ENCODE measurements around the gene SOHLH1. TPM values are rescaled to one million over a fixed set of nuclear protein-coding genes. Genes with fewer than 3 reads are reported as not detected.
A peak's percentile ranks its signal among the peaks of the same experiment; 100 is the strongest.

Gene SOHLH1
- total RNA-seq, 1 experiment from 2014 or later, result not detected

DNA sequence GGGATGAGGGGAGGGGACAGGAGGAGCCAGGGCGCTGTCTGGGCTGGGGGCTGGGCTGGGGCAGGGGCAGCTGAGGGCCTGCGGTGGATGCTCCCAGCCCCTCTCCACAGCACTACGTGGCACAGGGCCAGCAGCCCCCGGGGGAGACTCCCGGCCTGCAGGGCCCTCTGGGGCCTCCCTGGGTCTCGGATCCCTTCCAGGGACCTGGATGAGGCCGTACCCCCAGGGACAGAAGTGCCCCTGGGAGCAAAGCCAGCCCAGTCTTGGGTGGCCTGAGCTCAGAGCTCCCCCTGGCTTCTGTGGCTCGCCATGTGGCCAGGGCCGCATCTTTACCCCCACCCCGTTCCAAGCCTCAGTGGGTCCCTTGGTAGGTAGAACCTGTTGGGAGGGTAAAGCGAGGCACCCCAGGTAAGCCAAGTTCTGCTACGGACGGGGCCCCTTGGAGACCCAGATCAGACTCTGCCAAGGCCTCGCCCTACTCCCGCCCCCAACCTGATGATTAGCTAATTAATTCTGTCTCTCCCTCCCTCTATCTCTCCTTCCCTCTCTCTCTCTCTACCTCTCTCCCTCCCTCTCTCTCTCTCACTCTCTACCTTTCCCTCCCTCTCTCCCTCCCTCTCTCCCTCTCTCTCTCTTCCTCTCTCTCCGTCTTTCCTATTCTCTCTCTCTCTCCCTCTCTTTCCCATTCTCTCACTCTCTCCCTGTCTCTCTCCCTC lies 27.0 kb upstream of the SOHLH1 start (continued):
- TF ChIP-seq, protein P1, sequence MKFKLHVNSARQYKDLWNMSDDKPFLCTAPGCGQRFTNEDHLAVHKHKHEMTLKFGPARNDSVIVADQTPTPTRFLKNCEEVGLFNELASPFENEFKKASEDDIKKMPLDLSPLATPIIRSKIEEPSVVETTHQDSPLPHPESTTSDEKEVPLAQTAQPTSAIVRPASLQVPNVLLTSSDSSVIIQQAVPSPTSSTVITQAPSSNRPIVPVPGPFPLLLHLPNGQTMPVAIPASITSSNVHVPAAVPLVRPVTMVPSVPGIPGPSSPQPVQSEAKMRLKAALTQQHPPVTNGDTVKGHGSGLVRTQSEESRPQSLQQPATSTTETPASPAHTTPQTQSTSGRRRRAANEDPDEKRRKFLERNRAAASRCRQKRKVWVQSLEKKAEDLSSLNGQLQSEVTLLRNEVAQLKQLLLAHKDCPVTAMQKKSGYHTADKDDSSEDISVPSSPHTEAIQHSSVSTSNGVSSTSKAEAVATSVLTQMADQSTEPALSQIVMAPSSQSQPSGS (CRISPR knock-in tag; IDR thresholded peaks at IDR 0.05; ENCODE audit: borderline replicate concordance, low read depth), result no peak
- TF ChIP-seq, protein P2, sequence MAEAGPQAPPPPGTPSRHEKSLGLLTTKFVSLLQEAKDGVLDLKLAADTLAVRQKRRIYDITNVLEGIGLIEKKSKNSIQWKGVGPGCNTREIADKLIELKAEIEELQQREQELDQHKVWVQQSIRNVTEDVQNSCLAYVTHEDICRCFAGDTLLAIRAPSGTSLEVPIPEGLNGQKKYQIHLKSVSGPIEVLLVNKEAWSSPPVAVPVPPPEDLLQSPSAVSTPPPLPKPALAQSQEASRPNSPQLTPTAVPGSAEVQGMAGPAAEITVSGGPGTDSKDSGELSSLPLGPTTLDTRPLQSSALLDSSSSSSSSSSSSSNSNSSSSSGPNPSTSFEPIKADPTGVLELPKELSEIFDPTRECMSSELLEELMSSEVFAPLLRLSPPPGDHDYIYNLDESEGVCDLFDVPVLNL (CRISPR knock-in tag; IDR thresholded peaks at IDR 0.05; ENCODE audit: borderline replicate concordance, low read depth), result no peak
- no peak for TF ChIP-seq TP53 (CRISPR knock-in tag; IDR thresholded peaks at IDR 0.05)

DNA sequence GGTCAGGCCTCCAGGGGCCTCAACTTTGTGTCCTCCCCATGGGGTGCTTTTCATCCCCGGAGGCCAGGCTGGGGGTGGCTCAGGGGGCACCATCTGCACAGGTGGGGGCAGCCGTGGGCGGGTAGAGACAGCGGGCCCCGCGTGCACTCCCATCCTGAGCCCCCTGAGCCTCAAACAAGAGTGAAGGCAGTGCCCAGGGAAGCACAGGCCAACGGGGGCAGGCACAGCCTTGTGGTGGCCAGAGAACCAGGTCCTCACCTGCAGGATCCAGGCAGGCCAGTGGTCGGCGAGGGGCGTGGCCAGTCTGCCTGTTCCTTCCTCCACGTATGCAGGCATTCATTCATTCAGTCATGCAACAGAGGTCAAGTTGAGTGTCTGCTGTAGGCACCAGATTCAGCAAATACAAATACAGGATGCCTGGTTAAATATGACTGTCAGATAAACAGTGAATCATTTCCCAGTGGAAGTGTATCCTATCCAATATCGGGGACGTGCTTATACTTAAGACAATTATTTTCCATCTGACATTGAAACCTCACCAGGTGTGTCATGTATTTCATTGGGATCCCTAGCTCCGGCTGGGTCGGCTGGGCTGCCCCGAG lies 25.0 kb upstream of the SOHLH1 start:
- ChIA-PET POLR2A (no interaction called here), CTCF (no interaction called here)
- DNase-seq (ENCODE audit: low spot score), result no peak
- Mint-ChIP-seq H3K9me3 (no peaks in the 10 kb centered on the region), H3K27me3 (ENCODE audit: low read depth) (no peaks in the 10 kb centered on the region), H3K4me1 (peaks cover 13% of the 10 kb centered on the region), H3K27ac (no peak overlapping the region), H3K4me3 (no peak overlapping the region), H3K36me3 (no peaks in the 10 kb centered on the region)
- no peak for TF ChIP-seq CREB1 (CRISPR knock-in tag; IDR thresholded peaks at IDR 0.05)
- peak; percentile 41; the same call in 1 of the 2 replicates for TF ChIP-seq ZNF121 (CRISPR knock-in tag; IDR thresholded peaks at IDR 0.05)
- no peak for TF ChIP-seq CBFB (CRISPR knock-in tag; IDR thresholded peaks at IDR 0.05; ENCODE audit: low read depth)
- ATAC-seq, result no peak

DNA sequence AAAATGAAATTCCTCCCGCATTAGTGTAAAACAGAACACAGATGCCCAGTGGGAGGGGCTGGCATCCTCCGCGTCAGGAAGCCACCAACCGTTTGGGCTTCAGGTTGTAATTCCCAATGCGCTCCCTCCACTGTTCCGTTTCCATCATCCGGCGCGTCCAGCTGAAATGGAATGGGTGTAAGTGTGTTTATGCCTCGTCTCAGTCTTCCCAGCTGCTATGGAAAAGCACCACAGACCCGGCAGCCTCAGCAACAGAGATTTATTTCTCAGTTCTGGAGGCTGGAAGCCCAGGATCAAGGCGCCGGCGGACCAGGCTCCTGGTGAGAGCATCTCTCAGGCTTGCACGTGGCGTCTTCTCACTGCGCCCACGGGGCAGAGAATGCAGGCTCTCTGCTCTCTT lies 23.1 kb upstream of the SOHLH1 start:
- peaks cover 6% of the 10 kb centered on the region for H3K4me1 Mint-ChIP-seq
- DNase-seq (ENCODE audit: low spot score) (no peak), ATAC-seq (no peak)
- no peak overlapping the region for H3K27ac Mint-ChIP-seq
- H3K9me3 Mint-ChIP-seq, result no peaks in the 10 kb centered on the region
- CTCF ChIA-PET, result no interaction called here
- POLR2A ChIA-PET, result no interaction called here
- no peaks in the 10 kb centered on the region for H3K27me3 Mint-ChIP-seq (ENCODE audit: low read depth)
- H3K4me3 Mint-ChIP-seq, result no peak overlapping the region
- no peaks in the 10 kb centered on the region for H3K36me3 Mint-ChIP-seq
- TF ChIP-seq ZNF232 (CRISPR knock-in tag; IDR thresholded peaks at IDR 0.05) (no peak), SMAD3 (CRISPR knock-in tag; IDR thresholded peaks at IDR 0.05; ENCODE audit: borderline replicate concordance) (no peak), ZNF423 (CRISPR knock-in tag; IDR thresholded peaks at IDR 0.05) (no peak), NFATC4 (CRISPR knock-in tag; IDR thresholded peaks at IDR 0.05) (no peak), FOXJ3 (CRISPR knock-in tag; IDR thresholded peaks at IDR 0.05; ENCODE audit: borderline replicate concordance) (no peak), SP1 (CRISPR knock-in tag; conservative IDR thresholded peaks at IDR 0.05) (no peak), TEAD4 (CRISPR knock-in tag; IDR thresholded peaks at IDR 0.05) (no peak), ZNF317 (CRISPR knock-in tag; IDR thresholded peaks at IDR 0.05; ENCODE audit: borderline replicate concordance, low read depth) (no peak), NFE2L1 (CRISPR knock-in tag; IDR thresholded peaks at IDR 0.05) (no peak)
- TF ChIP-seq, protein P3, sequence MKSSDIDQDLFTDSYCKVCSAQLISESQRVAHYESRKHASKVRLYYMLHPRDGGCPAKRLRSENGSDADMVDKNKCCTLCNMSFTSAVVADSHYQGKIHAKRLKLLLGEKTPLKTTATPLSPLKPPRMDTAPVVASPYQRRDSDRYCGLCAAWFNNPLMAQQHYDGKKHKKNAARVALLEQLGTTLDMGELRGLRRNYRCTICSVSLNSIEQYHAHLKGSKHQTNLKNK (CRISPR knock-in tag; IDR thresholded peaks at IDR 0.05), result no peak
- TF ChIP-seq, protein P4, sequence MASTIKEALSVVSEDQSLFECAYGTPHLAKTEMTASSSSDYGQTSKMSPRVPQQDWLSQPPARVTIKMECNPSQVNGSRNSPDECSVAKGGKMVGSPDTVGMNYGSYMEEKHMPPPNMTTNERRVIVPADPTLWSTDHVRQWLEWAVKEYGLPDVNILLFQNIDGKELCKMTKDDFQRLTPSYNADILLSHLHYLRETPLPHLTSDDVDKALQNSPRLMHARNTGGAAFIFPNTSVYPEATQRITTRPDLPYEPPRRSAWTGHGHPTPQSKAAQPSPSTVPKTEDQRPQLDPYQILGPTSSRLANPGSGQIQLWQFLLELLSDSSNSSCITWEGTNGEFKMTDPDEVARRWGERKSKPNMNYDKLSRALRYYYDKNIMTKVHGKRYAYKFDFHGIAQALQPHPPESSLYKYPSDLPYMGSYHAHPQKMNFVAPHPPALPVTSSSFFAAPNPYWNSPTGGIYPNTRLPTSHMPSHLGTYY (CRISPR knock-in tag; IDR thresholded peaks at IDR 0.05), result no peak
- TF ChIP-seq, protein P5, sequence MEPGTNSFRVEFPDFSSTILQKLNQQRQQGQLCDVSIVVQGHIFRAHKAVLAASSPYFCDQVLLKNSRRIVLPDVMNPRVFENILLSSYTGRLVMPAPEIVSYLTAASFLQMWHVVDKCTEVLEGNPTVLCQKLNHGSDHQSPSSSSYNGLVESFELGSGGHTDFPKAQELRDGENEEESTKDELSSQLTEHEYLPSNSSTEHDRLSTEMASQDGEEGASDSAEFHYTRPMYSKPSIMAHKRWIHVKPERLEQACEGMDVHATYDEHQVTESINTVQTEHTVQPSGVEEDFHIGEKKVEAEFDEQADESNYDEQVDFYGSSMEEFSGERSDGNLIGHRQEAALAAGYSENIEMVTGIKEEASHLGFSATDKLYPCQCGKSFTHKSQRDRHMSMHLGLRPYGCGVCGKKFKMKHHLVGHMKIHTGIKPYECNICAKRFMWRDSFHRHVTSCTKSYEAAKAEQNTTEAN (CRISPR knock-in tag; IDR thresholded peaks at IDR 0.05), result no peak
- TF ChIP-seq, protein P6, sequence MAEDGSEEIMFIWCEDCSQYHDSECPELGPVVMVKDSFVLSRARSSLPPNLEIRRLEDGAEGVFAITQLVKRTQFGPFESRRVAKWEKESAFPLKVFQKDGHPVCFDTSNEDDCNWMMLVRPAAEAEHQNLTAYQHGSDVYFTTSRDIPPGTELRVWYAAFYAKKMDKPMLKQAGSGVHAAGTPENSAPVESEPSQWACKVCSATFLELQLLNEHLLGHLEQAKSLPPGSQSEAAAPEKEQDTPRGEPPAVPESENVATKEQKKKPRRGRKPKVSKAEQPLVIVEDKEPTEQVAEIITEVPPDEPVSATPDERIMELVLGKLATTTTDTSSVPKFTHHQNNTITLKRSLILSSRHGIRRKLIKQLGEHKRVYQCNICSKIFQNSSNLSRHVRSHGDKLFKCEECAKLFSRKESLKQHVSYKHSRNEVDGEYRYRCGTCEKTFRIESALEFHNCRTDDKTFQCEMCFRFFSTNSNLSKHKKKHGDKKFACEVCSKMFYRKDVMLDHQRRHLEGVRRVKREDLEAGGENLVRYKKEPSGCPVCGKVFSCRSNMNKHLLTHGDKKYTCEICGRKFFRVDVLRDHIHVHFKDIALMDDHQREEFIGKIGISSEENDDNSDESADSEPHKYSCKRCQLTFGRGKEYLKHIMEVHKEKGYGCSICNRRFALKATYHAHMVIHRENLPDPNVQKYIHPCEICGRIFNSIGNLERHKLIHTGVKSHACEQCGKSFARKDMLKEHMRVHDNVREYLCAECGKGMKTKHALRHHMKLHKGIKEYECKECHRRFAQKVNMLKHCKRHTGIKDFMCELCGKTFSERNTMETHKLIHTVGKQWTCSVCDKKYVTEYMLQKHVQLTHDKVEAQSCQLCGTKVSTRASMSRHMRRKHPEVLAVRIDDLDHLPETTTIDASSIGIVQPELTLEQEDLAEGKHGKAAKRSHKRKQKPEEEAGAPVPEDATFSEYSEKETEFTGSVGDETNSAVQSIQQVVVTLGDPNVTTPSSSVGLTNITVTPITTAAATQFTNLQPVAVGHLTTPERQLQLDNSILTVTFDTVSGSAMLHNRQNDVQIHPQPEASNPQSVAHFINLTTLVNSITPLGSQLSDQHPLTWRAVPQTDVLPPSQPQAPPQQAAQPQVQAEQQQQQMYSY (CRISPR knock-in tag; IDR thresholded peaks at IDR 0.05), result no peak
- TF ChIP-seq, protein P7, sequence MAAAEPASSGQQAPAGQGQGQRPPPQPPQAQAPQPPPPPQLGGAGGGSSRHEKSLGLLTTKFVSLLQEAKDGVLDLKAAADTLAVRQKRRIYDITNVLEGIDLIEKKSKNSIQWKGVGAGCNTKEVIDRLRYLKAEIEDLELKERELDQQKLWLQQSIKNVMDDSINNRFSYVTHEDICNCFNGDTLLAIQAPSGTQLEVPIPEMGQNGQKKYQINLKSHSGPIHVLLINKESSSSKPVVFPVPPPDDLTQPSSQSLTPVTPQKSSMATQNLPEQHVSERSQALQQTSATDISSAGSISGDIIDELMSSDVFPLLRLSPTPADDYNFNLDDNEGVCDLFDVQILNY (CRISPR knock-in tag; IDR thresholded peaks at IDR 0.05), result no peak
- TF ChIP-seq, protein P8, sequence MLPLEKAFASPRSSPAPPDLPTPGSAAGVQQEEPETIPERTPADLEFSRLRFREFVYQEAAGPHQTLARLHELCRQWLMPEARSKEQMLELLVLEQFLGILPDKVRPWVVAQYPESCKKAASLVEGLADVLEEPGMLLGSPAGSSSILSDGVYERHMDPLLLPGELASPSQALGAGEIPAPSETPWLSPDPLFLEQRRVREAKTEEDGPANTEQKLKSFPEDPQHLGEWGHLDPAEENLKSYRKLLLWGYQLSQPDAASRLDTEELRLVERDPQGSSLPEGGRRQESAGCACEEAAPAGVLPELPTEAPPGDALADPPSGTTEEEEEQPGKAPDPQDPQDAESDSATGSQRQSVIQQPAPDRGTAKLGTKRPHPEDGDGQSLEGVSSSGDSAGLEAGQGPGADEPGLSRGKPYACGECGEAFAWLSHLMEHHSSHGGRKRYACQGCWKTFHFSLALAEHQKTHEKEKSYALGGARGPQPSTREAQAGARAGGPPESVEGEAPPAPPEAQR (CRISPR knock-in tag; IDR thresholded peaks at IDR 0.05), result no peak

Measured in WTC11 (cell line).